ENCODE measurements around the gene DCTN2.
A peak's percentile ranks its signal among the peaks of the same experiment; 100 is the strongest.
"Not testable (repeated sequence)": the region's sequence is repeated elsewhere in the genome, so short reads cannot be mapped to it uniquely, and the experiment has no call there.

Gene DCTN2

GRCh38 chr12:57576613-57577160, 29.7 kb upstream of the DCTN2 start:
- no peak for DNase-seq

- DNase-seq = no peak
Measured at GRCh38 chr12:57575771-57576612, 29.0 kb upstream of the DCTN2 start.

- no peak for DNase-seq
Measured at GRCh38 chr12:57574795-57575194, 27.8 kb upstream of the DCTN2 start.

GRCh38 chr12:57571926-57572762, 25.2 kb upstream of the DCTN2 start:
- no peak for DNase-seq

GRCh38 chr12:57570438-57570837, 23.4 kb upstream of the DCTN2 start:
- DNase-seq = not testable (repeated sequence)

- DNase-seq = no peak
Measured at GRCh38 chr12:57569858-57570257, 22.9 kb upstream of the DCTN2 start.

GRCh38 chr12:57568838-57569237, 21.8 kb upstream of the DCTN2 start:
- DNase-seq = no peak

- DNase-seq = no peak
Measured at GRCh38 chr12:57564178-57564740, 17.3 kb upstream of the DCTN2 start.

- no peak for DNase-seq
Measured at GRCh38 chr12:57563358-57563757, 16.4 kb upstream of the DCTN2 start.

- not testable (repeated sequence) for DNase-seq
Measured at GRCh38 chr12:57561117-57561516, 14.1 kb upstream of the DCTN2 start.

- DNase-seq = no peak
Measured at GRCh38 chr12:57560516-57560915, 13.5 kb upstream of the DCTN2 start.

GRCh38 chr12:57558864-57559263, 11.9 kb upstream of the DCTN2 start:
- DNase-seq = no peak

GRCh38 chr12:57554897-57555296, 7.9 kb upstream of the DCTN2 start:
- no peak for DNase-seq

- DNase-seq = no peak
Measured at GRCh38 chr12:57554453-57554852, 7.5 kb upstream of the DCTN2 start.

GRCh38 chr12:57553343-57554202, 6.6 kb upstream of the DCTN2 start:
- DNase-seq = no peak

- DNase-seq = no peak
Measured at GRCh38 chr12:57552835-57553313, 5.9 kb upstream of the DCTN2 start.

- no peak for DNase-seq
Measured at GRCh38 chr12:57552306-57552651, 5.3 kb upstream of the DCTN2 start.

GRCh38 chr12:57551637-57552305, 4.8 kb upstream of the DCTN2 start:
- DNase-seq = no peak

- DNase-seq = no peak
Measured at GRCh38 chr12:57550641-57551549, 3.9 kb upstream of the DCTN2 start.

- DNase-seq = peak; percentile 48 to 55
Measured at GRCh38 chr12:57549909-57550640, 3.1 kb upstream of the DCTN2 start, which contains the start of gene KIF5A. Gene KIF5A (plus strand): TSS chr12:57550044. CDS start chr12:57550272, 228 bp downstream.
